NCI-H2196 (cell line): ENCODE data around the gene PROC.

Experiments used
- DNase-seq: peaks from one replicate; lab custom pipeline; 2025; ENCODE audit not compliant: unreplicated experiment; lab: John Stamatoyannopoulos, UW

Gene PROC

DNA sequence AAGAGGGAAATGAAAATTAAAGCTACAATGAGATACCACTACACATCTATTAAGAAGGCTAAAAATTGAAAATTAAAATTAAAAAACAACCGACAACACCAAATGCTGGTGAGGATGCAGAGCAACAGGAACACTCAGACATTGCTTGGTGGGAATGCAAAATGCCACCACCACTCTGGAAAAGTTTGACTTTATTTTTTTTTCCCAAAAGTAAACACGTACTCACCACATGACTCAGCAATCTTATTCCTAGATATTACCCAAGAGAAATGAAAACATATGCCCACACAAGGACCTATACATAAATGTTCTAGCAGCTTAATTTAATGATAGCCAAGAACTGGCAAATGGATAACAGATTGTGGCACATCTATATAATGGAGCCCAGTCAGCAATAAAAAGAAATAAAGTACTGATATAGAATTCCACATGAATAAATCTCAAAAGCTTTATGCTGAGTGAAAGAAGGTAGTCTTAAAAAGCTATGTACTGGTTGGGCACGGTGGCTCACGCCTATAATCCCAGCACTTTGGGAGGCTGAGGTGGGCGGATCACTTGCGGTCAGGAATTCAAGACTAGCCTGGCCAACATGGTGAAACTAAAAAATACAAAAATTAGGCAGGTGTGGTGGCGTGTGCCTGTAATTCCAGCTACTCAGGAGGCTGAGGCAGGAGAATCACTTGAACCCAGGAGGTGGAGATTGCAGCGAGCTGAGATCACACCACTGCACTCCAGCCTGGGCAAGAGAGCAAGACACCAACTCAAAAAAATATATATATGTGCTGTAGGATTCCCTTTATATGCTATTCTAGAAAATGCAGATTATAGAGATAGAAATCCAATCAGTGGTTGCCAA lies 4.2 kb upstream of the PROC start:
- DNase-seq, result no peak

DNA sequence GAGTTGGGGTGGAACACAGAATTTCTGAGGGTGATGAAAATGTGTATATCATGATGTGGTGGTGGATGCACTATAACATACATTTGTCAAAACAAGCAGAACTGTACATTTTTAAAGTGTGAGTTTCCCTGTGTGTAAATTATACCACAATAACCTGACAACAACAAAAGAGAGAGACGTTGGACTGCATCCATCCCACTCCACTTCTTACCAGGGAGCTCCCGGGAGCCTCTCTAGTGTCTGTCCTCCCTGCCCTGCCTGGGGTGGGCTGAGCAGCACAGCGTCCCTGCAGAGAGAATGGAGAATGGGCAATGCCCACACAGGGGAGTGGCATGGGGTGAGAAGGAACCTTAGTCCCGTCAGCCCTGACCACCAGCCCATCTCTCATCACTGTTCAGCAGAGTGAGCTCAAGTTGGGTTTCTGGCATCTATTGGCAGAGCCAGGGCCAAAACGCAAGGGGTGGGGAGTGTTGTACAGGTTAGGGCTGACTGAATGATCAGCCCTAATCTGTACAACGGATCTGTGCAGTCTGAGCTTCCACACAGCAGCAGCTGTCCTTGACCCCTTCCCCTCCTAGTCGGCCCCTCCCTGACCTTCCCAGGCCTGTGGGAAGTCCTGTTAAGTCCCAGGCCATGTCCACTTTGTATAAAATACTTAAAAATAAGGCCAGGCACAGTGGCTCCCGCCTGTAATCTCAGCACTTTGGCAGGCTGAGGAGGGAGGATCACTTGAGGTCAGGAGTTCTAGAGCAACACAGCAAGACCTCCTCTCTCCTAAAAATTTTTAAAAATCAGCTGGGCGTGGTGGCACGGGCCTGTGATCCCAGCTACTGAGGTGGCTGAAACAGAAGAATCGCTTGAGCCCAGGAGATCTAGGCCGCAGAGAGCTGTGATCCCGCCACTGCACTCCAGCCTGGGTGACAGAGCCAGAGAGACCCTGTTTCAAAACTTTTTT lies 3.3 kb upstream of the PROC start:
- DNase-seq, result no peak

DNA sequence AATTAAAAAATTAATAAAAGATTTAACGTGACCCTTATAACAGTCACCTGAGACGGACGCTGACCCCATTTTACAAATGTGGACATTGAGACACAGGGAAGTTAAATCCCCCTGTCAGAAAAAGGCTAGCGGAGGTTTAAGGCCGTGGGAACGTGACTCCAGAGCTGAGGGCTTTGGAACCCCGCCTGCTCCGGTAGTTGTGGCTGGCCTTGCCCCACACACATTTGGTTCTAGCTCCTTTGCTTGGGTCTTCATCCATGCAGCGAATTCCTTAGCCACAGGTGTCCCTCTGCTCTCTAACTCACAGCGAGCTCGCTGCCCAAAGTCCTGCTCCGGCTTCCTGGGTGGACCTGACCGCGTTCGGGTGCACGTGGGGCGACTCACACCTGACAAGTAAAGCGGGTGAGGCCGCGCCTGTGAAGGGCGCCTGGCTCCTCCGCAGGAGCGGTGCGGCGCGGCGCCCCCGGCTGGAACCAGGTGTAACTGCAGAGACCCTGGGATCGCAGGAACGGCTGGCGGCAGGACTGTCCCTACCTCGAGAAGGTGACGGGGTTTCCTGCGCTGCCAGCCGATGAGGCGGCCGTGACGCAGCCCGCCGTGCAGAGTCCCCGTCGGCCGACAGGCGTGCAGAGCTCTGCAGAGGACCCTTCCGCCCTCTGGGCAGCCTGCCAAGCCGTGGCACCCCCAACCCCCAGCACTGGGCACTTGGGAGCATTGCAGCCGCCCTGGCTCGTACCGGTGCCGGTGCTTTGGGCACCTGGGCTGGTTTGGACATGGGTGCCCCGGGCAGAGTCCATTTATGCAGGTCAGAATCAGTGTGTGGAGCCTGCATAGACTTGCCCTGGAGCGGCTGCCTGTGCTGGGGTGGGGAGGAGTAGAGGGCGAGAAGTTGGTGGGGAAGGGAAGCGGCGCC lies 2.4 kb upstream of the PROC start:
- no peak for DNase-seq

DNA sequence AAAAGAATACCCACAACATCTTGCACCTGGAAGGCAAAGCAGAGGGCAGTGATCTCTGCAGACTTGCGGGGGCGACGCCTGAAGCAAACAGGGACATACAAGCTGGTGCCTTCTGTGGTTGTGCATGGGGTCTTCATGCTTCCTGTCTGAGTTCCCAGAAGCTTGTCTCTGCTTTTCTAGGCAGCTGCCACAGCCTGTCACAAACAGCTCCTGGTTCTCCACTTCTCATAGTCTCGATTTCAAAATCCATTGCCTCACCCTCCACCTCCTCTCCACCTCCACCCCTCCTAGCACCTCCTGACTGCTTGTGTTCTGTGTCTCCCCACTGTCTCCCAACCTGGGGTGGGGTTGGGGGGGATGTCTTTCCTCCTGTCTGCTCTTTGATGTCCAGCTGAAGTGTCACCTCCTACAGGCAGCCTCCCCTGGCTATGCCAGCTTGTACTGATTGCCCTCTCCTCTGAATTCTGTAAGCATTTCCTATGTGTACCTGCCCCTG lies 1.7 kb upstream of the PROC start:
- no peak for DNase-seq

DNA sequence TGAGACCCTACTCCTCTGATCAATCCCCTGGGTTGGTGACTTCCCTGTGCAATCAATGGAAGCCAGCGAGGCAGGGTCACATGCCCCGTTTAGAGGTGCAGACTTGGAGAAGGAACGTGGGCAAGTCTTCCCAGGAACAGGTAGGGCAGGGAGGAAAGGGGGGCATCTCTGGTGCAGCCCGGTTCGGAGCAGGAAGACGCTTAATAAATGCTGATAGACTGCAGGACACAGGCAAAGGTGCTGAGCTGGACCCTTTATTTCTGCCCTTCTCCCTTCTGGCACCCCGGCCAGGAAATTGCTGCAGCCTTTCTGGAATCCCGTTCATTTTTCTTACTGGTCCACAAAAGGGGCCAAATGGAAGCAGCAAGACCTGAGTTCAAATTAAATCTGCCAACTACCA lies 821 bp upstream of the PROC start:
- no peak for DNase-seq

DNA sequence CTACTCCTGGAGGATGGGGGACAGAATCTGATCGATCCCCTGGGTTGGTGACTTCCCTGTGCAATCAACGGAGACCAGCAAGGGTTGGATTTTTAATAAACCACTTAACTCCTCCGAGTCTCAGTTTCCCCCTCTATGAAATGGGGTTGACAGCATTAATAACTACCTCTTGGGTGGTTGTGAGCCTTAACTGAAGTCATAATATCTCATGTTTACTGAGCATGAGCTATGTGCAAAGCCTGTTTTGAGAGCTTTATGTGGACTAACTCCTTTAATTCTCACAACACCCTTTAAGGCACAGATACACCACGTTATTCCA lies 844 bp downstream of the PROC start:
- no peak for DNase-seq

DNA sequence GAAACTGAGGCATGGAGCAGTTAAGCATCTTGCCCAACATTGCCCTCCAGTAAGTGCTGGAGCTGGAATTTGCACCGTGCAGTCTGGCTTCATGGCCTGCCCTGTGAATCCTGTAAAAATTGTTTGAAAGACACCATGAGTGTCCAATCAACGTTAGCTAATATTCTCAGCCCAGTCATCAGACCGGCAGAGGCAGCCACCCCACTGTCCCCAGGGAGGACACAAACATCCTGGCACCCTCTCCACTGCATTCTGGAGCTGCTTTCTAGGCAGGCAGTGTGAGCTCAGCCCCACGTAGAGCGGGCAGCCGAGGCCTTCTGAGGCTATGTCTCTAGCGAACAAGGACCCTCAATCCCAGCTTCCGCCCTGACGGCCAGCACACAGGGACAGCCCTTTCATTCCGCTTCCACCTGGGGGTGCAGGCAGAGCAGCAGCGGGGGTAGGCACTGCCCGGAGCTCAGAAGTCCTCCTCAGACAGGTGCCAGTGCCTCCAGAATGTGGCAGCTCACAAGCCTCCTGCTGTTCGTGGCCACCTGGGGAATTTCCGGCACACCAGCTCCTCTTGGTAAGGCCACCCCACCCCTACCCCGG lies 1.3 kb downstream of the PROC start:
- DNase-seq, result no peak

DNA sequence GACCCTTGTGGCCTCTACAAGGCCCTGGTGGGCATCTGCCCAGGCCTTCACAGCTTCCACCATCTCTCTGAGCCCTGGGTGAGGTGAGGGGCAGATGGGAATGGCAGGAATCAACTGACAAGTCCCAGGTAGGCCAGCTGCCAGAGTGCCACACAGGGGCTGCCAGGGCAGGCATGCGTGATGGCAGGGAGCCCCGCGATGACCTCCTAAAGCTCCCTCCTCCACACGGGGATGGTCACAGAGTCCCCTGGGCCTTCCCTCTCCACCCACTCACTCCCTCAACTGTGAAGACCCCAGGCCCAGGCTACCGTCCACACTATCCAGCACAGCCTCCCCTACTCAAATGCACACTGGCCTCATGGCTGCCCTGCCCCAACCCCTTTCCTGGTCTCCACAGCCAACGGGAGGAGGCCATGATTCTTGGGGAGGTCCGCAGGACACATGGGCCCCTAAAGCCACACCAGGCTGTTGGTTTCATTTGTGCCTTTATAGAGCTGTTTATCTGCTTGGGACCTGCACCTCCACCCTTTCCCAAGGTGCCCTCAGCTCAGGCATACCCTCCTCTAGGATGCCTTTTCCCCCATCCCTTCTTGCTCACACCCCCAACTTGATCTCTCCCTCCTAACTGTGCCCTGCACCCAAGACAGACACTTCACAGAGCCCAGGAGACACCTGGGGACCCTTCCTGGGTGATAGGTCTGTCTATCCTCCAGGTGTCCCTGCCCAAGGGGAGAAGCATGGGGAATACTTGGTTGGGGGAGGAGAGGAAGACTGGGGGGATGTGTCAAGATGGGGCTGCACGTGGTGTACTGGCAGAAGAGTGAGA lies 2.0 kb downstream of the PROC start:
- no peak for DNase-seq

DNA sequence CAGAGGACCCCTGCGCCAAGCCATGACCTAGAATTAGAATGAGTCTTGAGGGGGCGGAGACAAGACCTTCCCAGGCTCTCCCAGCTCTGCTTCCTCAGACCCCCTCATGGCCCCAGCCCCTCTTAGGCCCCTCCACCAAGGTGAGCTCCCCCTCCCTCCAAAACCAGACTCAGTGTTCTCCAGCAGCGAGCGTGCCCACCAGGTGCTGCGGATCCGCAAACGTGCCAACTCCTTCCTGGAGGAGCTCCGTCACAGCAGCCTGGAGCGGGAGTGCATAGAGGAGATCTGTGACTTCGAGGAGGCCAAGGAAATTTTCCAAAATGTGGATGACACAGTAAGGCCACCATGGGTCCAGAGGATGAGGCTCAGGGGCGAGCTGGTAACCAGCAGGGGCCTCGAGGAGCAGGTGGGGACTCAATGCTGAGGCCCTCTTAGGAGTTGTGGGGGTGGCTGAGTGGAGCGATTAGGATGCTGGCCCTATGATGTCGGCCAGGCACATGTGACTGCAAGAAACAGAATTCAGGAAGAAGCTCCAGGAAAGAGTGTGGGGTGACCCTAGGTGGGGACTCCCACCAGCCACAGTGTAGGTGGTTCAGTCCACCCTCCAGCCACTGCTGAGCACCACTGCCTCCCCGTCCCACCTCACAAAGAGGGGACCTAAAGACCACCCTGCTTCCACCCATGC lies 3.0 kb downstream of the PROC start:
- no peak for DNase-seq

DNA sequence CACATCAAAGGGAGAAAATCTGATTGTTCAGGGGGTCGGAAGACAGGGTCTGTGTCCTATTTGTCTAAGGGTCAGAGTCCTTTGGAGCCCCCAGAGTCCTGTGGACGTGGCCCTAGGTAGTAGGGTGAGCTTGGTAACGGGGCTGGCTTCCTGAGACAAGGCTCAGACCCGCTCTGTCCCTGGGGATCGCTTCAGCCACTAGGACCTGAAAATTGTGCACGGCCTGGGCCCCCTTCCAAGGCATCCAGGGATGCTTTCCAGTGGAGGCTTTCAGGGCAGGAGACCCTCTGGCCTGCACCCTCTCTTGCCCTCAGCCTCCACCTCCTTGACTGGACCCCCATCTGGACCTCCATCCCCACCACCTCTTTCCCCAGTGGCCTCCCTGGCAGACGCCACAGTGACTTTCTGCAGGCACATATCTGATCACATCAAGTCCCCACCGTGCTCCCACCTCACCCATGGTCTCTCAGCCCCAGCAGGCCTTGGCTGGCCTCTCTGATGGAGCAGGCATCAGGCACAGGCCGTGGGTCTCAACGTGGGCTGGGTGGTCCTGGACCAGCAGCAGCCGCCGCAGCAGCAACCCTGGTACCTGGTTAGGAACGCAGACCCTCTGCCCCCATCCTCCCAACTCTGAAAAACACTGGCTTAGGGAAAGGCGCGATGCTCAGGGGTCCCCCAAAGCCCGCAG lies 3.8 kb downstream of the PROC start:
- DNase-seq, result no peak

DNA sequence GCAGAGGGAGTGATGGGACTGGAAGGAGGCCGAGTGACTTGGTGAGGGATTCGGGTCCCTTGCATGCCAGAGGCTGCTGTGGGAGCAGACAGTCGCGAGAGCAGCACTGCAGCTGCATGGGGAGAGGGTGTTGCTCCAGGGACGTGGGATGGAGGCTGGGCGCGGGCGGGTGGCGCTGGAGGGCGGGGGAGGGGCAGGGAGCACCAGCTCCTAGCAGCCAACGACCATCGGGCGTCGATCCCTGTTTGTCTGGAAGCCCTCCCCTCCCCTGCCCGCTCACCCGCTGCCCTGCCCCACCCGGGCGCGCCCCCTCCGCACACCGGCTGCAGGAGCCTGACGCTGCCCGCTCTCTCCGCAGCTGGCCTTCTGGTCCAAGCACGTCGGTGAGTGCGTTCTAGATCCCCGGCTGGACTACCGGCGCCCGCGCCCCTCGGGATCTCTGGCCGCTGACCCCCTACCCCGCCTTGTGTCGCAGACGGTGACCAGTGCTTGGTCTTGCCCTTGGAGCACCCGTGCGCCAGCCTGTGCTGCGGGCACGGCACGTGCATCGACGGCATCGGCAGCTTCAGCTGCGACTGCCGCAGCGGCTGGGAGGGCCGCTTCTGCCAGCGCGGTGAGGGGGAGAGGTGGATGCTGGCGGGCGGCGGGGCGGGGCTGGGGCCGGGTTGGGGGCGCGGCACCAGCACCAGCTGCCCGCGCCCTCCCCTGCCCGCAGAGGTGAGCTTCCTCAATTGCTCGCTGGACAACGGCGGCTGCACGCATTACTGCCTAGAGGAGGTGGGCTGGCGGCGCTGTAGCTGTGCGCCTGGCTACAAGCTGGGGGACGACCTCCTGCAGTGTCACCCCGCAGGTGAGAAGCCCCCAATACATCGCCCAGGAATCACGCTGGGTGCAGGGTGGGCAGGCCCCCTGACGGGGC lies 4.6 kb downstream of the PROC start:
- peak; percentile 50 for DNase-seq

DNA sequence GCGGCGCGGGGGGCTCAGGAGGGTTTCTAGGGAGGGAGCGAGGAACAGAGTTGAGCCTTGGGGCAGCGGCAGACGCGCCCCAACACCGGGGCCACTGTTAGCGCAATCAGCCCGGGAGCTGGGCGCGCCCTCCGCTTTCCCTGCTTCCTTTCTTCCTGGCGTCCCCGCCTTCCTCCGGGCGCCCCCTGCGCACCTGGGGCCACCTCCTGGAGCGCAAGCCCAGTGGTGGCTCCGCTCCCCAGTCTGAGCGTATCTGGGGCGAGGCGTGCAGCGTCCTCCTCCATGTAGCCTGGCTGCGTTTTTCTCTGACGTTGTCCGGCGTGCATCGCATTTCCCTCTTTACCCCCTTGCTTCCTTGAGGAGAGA lies 5.2 kb downstream of the PROC start:
- peak; percentile 51 for DNase-seq

DNA sequence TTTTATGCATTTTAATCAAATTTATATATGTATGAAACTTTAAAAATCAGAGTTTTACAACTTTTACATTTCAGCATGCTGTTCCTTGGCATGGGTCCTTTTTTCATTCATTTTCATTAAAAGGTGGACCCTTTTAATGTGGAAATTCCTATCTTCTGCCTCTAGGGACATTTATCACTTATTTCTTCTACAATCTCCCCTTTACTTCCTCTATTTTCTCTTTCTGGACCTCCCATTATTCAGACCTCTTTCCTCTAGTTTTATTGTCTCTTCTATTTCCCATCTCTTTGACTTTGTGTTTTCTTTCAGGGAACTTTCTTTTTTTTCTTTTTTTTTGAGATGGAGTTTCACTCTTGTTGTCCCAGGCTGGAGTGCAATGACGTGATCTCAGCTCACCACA lies 5.7 kb downstream of the PROC start:
- no peak for DNase-seq

DNA sequence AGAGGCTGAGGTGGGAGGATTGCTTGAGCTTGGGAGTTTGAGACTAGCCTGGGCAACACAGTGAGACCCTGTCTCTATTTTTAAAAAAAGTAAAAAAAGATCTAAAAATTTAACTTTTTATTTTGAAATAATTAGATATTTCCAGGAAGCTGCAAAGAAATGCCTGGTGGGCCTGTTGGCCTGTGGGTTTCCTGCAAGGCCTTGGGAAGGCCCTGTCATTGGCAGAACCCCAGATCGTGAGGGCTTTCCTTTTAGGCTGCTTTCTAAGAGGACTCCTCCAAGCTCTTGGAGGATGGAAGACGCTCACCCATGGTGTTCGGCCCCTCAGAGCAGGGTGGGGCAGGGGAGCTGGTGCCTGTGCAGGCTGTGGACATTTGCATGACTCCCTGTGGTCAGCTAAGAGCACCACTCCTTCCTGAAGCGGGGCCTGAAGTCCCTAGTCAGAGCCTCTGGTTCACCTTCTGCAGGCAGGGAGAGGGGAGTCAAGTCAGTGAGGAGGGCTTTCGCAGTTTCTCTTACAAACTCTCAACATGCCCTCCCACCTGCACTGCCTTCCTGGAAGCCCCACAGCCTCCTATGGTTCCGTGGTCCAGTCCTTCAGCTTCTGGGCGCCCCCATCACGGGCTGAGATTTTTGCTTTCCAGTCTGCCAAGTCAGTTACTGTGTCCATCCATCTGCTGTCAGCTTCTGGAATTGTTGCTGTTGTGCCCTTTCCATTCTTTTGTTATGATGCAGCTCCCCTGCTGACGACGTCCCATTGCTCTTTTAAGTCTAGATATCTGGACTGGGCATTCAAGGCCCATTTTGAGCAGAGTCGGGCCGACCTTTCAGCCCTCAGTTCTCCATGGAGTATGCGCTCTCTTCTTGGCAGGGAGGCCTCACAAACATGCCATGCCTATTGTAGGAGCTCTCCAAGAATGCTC lies 6.6 kb downstream of the PROC start:
- DNase-seq, result no peak

DNA sequence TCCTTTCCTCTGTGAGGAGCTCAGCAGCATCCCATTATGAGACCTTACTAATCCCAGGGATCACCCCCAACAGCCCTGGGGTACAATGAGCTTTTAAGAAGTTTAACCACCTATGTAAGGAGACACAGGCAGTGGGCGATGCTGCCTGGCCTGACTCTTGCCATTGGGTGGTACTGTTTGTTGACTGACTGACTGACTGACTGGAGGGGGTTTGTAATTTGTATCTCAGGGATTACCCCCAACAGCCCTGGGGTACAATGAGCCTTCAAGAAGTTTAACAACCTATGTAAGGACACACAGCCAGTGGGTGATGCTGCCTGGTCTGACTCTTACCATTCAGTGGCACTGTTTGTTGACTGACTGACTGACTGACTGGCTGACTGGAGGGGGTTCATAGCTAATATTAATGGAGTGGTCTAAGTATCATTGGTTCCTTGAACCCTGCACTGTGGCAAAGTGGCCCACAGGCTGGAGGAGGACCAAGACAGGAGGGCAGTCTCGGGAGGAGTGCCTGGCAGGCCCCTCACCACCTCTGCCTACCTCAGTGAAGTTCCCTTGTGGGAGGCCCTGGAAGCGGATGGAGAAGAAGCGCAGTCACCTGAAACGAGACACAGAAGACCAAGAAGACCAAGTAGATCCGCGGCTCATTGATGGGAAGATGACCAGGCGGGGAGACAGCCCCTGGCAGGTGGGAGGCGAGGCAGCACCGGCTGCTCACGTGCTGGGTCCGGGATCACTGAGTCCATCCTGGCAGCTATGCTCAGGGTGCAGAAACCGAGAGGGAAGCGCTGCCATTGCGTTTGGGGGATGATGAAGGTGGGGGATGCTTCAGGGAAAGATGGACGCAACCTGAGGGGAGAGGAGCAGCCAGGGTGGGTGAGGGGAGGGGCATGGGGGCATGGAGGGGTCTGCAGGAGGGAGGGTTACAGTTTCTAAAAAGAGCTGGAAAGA lies 7.6 kb downstream of the PROC start:
- DNase-seq, result no peak
